HG03442 (cell line): ENCODE data around the gene REEP3.
A peak's percentile ranks its signal among the peaks of the same experiment; 100 is the strongest.
"Not testable (repeated sequence)": the region's sequence is repeated elsewhere in the genome, so short reads cannot be mapped to it uniquely, and the experiment has no call there.

Source experiments
- ATAC-seq: cut with Tn5 transposase; IDR thresholded peaks from one replicate; pipeline ENCODE4 v1.9.1; 2021; ENCODE audit warnings: mild to moderate bottlenecking, moderate library complexity; ENCODE audit not compliant: unreplicated experiment

Gene REEP3

DNA sequence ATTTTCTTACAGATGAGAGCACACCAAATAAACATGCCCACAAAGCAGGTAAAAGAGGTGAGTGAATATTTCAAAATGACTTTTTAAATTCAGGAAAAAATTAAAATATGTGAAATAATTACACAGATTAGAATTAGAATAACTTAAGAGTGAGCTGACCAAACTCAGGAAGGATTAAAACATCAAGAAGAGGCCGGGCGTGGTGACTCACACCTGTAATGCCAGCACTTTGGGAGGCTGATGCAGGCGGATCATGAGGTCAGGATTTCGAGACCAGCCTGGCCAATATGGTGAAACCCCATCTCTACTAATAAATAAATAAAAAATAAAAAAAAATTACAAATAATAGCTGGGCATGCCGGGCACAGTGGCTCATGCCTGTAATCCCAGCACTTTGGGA, 140.1 kb downstream of the REEP3 start:
- no peak for ATAC-seq

DNA sequence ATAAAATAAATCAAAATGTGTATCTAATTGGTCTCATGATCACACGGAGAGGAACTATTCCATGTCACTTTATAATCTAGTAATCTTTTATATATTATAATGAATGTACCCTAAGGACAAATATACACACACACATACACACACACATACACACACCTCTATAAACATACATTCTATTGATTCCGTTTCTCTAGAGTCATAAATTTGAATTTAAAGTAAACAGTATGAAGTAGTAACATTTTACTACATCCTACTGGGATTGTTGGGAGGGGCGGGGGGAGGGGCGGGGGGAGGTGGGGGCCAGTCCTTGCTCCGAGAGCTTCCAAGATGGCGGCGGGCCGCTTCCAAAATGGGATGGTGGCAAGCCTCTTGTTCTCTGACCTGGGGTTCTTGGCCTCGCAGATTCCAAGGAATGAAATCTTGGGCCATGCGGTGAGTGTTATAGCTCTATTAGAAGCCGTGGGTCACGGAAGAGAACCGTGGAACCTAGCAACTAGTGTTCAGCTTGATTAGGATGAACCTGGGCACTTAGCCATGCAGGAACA, 143.2 kb downstream of the REEP3 start:
- no peak for ATAC-seq

DNA sequence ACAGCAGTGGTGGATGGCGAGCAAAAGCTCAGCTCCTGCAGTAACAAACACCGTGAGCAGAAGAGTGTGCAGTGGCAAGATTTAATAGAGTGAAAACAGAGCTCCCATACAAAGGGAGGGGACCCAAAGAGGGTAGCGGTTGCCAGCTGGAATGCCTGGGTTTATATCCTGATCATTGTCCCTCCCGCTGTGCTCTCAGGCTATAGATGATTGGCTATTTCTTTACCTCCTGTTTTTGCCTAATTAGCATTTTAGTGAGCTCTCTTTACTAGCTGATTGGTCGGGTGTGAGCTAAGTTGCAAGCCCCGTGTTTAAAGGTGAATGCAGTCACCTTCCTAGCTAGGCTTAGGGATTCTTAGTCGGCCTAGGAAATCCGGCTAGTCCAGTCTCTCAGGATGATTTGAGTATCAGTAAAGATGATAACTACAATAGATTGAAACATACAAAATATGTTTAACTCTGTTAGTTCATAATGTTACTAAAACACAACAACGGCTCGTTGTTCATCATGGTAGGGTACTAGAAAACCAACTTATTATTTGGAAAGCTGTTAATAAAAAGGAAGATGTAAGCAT, 143.9 kb downstream of the REEP3 start:
- ATAC-seq, result not testable (repeated sequence)

DNA sequence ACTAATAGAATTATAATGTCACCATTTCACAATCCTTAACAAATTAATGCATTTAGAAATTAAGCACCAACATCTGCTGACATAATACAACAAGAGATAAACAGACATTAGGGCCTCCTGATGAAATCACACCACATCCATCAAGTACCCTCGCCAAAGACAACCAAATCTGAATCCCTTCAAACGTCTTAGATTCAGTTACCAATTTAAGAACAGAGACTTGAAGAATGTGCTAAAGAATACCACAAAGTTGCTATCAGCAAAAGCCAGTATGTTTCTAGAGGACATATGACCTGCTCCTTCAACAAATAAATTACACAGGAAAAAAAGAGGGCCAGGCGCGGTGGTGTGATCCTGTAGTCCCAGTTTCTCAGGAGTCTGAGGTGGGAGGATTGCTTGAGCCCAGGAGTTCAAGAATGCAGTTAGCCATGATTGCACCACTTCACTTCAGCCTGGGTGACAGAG, 144.5 kb downstream of the REEP3 start:
- no peak for ATAC-seq

DNA sequence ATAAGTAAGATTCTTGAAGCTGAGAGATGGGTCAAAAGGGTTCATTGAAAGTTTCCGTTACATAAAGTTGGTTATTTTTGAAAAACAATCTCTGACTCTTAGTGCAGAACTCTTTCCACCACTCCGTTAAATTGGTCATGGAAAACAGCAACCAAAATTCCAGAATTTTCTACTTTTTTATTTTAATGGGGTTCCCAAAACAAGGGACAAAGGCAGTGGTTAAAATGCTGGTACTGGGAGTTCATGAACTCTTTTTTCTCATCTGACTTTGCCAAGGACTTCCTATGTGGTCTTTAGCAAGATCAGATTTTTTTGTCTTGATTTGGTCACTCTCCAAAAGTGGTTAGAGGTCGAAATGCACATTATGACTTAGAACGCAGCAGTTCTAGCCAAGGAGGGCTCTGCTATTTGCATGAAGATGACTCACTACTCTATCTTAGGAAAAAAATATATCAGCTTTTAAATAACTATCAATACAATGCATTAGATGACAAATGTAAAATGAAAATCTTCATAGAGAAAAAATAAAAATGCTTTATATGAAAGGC, 145.7 kb downstream of the REEP3 start:
- peak; percentile 79 for ATAC-seq

DNA sequence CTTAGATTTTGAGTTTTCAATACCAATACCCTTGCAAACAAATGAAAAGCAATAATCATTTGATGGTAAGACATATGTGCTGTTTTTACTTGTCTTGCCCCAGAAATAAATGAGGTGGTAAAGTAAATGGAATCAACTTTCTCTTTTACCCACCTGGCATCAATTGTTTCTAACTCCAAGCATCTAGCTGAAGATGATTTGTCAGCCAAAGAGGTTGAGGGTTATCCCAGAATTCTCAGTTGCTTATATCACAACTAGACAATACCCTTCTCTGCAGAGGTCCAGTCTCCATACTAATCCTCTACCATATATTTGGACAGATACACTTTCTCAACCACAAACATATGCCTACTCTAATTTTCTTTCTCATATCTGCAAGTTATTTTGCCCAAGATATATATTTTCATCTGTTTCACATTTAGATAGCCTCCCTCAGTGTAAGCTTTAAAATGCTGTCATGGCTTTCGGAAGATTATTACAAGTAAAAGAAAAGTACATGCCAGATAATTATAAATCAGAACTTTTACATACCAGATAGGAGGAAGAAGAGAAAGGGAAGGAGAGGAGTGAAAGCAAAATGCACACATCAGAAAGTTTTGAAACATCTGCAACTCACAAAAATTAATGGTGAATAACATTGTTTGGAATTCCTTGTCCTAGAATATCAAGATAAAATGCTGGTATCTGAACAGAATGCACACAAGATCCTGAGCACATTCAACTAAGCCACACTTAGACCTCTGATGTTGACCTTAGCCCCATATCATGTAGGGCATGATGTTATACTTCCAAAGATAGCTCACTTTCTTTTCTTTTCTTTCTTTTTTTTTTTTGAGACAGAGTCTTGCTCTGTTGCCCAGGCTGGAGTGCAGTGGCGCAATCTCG, 146.6 kb downstream of the REEP3 start:
- no peak for ATAC-seq

DNA sequence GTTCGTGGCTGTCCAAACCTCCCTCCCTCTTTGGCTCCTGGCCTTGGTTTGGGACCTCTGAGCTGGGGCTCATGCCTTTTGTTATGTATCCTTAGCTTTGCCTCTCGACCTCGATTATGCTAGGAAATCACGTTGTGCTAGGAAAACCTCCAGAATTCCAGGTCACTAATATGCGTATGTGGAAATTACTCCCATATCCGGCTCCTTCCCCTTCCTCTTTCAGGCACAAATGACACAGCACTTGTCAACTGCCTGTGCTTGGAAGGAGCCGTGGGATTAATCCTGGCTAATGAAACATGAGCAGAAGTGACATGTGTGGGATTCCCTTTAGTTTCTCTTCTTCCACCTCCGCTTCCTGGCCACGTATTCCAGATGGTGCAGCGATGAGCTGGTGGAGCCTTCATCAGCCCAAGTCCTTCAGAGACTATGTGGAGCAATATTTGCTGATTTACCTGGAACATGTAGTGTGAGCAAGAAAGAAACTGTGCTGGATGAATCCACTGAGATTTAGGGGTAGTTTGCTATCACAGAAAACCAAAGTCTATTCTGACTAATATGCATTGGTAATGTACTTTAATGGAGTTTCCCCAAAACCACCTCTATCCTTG, 149.2 kb downstream of the REEP3 start:
- peak; percentile 58 for ATAC-seq

DNA sequence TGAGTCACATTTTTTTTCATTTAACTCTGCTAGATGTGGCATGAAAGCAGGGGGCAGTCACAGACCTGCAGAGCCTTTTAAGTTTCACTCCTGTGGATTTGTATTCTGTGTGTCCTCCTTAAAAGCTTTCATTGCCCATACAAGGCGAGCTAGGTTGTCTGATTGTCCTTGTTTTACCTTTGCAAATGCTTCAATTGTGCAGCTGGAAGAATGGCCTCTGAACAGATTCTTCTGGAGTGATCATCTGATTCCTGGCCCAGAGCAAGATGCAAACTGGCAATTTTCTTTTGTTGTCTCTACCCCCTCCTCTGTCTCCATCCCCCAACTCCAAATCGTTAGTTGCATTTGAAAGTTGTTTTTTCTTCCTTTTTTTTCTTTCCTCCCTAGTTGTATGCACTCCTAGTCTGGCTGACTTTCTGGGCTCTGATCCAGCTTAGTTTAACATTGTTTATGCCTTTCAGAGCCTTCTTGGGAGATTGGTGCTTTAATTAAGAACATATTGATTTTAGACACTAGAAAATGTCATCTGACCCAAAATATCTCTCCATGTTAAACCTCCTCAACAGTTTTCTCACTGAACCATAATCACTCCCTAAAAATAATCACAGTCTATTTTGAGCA, 150.2 kb downstream of the REEP3 start:
- ATAC-seq, result no peak

DNA sequence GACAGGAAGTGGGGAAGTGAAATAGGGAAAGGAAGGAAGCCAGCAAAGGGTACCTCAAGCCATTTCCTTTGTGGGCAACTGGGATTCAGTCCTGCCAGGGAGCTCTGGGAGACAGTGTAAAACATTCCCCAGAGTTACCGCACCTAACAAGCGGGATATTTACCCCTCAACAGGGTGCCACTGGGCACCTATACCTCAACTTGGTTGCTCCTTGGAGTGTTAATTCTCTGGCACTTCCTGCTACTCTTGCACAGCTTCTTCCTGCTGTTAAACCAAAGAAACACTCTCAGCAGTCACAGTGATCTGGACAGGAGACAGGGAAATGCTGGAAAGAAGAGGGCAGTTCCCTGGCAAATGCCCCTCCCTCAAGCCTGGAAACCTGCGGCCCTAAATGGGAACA, 151.3 kb downstream of the REEP3 start:
- ATAC-seq, result no peak

DNA sequence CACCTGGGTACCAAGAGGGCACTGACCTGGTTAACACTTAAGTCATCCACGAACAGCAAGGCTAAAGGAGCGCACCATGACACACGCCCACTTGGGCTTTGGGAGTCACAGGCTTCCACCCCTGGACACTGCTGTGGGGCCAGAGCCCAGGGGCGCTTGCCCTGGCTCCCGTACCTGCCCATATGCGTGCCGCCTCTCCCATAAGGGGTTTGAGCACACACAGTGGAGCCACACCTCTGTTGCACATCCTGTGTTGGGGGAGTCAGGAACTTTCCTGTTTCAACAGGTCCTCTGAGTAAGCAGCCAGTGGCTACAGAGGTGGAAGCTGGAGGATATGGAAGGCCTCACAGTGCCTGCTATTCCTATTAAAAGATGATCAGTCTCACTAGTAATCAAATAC, 152.0 kb downstream of the REEP3 start:
- ATAC-seq, result no peak

DNA sequence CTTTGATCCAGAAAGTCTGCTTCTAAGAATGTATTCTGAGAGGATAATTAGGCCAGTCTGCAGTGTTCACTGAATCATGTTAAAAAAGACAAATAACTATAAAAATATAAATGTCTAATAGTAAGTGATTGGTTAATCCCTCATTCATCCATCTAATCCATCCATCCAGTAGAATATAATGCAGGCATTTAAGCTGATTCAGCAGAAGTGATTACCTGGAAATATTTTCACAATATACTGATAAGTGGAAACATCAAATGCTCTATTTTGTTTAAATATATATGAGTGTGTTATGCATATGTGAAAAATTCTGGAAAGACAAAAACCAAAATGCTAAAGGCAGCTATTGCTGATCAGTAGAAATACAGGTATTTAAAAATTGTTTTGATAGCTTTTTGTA, 152.6 kb downstream of the REEP3 start:
- ATAC-seq, result no peak
